RWPE1 (cell line): ENCODE results near the gene MYO1D.
A peak's percentile ranks its signal among the peaks of the same experiment; 100 is the strongest.

Experiments
- CTCF ChIA-PET: fragments of 350-600 bp; sonication (Branson Sonifier 250); formaldehyde crosslinking; extraction: SDS; loops from one replicate; lab custom pipeline; 2021; lab: Yijun Ruan, JAX
- POLR2A ChIA-PET: fragments of 400-600 bp; formaldehyde crosslinking; extraction: SDS; loops from one replicate; lab custom pipeline; 2020; ENCODE audit warnings: antibody characterized with exemption; ENCODE audit not compliant: low non-redundant PET; lab: Yijun Ruan, JAX
- DNase-seq: peaks from one replicate; pipeline ENCODE4 v3.0.0; 2012; ENCODE audit warnings: low spot score
- H3K27ac ChIP-seq: fragments of 450-650 bp; 2 replicates; pipeline ENCODE4 v1.5.1; 2017
- CTCF ChIP-seq: fragments of 450-650 bp; conservative IDR thresholded peaks from 2 replicates; pipeline ENCODE4 v1.5.1; 2017; ENCODE audit warnings: low read depth, mild to moderate bottlenecking

MYO1D gene

GRCh38 chr17:32752934-32753333 is 124.0 kb downstream of the MYO1D start:
- H3K27ac ChIP-seq, result no peak overlapping the region
- ChIA-PET POLR2A (no interaction called here), CTCF (no interaction called here)
- DNase-seq, result no peak
- no peak for TF ChIP-seq CTCF

- no peak overlapping the region for H3K27ac ChIP-seq
- POLR2A ChIA-PET, result interaction anchor here (0.6 kb wide), 1 partner anchor 191 kb away, joined by 3 read pairs; no protein-coding TSS in a partner anchor
- TF ChIP-seq CTCF, result no peak
- DNase-seq, result no peak
- CTCF ChIA-PET, result interaction anchor here (0.6 to 1.3 kb wide), 2 partner anchors 250 to 285 kb away, joined by 3 to 6 read pairs; no protein-coding TSS in a partner anchor
Measured at GRCh38 chr17:32747856-32748255, 129.1 kb downstream of the MYO1D start.

GRCh38 chr17:32746698-32747097 is 130.2 kb downstream of the MYO1D start:
- CTCF ChIA-PET, result interaction anchor here (0.6 to 1.1 kb wide), 3 partner anchors 71 to 428 kb away, joined by 3 to 4 read pairs (median 4); no protein-coding TSS in a partner anchor
- POLR2A ChIA-PET, result no interaction called here
- no peak overlapping the region for H3K27ac ChIP-seq
- TF ChIP-seq CTCF, result no peak
- peak; percentile 3 for DNase-seq

GRCh38 chr17:32746280-32746679 is 130.6 kb downstream of the MYO1D start:
- peak; percentile 16 for DNase-seq
- no peak overlapping the region for H3K27ac ChIP-seq
- ChIA-PET CTCF (interaction anchor here (0.6 to 1.1 kb wide), 3 partner anchors 70 to 429 kb away, joined by 3 to 4 read pairs (median 4); no protein-coding TSS in a partner anchor), POLR2A (no interaction called here)
- no peak for TF ChIP-seq CTCF

GRCh38 chr17:32742681-32743538 is 134.0 kb downstream of the MYO1D start:
- no peak for DNase-seq
- H3K27ac ChIP-seq, result no peak overlapping the region
- TF ChIP-seq CTCF, result no peak
- CTCF ChIA-PET, result no interaction called here
- POLR2A ChIA-PET, result no interaction called here

- no peak for TF ChIP-seq CTCF
- no peak overlapping the region for H3K27ac ChIP-seq
- ChIA-PET POLR2A (no interaction called here), CTCF (no interaction called here)
- no peak for DNase-seq
Measured at GRCh38 chr17:32741381-32741780, 135.5 kb downstream of the MYO1D start.
